AG08396 (cell line): ENCODE data around the gene RABL2B.

Source experiments
- DNase-seq: peaks from one replicate; pipeline ENCODE4 v3.0.0; 2012; ENCODE audit warnings: low spot score, mixed read lengths

RABL2B gene

GRCh38 chr22:50738649-50739227 is 44.7 kb downstream of the RABL2B start:
- DNase-seq: no peak

DNA sequence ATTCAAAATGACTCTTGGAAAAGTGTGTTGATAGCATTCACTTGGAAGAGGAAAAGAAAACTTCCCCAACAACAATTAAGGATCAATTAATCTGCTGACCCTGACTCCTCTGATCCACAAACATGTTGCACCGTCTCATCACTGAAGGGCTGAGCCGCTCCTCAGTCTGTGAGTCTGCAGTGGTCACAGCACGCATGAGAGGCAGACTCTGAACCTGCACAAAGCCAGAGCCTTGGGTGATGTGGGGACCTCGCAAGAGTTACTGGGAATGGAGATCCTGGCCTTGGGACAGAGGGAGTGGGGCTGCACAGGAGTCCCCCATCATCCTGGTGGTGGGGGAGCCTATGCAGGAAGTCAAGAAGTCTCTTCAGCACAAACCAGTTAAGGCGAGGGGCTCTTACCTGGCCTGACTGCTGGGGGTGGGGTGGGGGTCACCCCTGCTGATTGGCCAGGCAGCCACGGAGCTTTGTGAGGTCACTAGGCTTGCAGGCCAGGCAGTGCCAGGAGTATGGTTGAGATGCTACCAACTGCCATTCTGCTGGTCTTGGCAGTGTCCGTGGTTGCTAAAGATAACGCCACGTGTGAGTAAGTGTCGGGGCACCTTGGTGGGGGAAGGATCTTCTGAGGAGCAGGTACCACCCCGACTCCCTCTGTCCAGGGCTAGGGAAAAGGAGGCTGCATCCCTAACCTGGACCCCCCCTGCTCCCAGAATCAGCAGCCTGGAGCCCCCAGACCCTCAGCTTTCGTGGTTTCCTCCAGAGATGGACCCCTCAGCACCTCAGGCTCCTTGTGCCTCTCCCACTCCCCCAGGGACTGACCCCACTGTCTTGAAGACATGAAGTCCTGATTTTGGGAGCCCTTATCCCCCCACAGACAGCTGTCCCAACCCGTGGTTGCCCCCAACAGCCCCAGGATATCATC is 45.4 kb downstream of the RABL2B start, which contains the start of gene ACR:
TSS of gene ACR (plus strand) at position 477 of the 921 bp plus-strand sequence. CDS start at position 509, 32 bp downstream.
- DNase-seq: no peak

DNA sequence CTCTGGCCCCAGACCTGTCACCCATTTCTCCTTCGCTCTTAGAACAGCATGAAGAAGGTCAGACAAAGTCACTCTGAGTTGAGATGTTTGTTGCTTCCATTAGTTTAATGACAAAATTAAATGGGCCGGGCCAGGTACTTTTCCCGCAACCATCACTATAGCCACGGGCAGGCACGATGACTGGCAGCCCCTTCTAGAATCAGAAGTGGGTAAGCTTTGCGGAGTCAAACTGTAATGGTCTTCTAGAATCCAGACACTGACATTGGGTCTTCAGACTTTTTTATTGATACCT is 47.8 kb downstream of the RABL2B start:
- DNase-seq: no peak

DNA sequence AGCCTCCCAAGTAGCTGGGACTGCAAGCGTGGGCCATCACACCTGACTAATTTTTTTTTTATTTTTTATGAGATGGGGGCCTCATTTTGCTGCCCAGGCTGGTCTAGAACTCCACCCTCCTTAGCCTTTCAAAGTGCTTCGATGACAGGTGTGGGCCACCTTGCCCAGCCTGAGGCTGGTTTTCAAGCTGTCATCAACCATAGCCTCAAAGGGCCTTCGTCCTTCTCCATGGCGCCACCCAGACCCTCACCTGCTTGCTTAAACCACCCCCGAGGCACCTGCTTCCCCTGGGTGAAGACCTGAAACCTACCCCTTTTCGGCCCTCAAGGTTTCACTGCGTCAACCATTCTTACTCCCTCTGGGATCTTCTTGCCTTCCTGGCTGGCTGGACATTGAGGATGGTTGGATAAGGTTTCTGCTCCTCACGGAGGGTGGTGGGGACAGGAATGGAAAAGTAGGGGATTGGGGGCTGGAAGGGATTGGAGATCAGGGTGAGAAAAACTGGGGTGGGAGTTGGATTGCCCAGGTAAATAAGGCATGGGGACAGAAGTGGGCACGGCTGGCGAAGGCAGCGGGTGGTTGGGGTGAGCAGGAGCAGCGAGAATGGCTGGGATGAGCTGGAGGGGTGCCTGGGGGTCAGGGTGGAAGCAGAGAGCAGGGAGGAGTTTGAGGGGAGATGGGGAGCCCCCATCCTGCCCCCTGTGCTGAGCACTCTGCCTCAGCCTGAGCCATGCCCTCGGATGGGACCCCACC is 48.3 kb downstream of the RABL2B start:
- DNase-seq: no peak

- no peak for DNase-seq
Measured at GRCh38 chr22:50734343-50734771, 49.1 kb downstream of the RABL2B start.

DNA sequence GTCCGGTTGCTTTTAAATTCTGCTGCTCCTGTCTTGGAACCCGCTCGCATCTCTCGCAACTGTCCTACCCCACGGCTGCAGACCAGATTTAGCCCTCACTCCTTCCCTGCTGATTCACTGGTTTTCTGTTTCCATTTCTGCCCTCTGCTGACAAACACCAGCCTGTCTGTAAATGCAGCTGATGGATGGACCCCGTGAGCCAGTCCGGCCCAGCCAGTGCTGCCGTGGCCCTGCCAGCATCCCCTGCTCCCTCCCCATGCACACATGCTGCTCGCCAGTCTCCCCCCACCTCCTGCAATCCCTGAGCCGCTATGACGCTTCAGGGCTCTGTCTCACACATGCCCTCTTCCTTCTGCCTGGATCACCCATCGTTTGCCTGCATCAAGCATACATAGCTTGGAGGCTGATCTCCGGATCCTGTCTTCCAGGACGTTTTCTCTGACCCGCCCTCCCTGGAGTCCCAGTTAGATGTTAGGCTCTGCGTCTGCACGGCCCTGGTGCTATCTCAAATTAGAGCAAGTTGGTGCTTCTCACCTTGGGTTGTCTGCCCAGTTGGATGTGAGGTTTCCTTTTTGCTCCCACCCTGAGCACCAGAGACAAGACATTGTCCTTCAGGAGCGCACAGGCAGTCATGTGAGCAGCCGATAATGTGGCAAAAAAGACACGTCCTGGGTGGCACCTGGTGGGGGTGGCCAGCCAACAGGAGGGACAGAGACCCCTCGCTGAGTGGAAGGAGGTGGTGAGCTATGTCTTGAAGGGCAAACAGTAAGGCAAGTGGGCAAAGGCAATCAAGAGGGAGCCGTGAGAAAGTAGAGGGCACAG is 49.7 kb downstream of the RABL2B start:
- peak; percentile 80 for DNase-seq

DNA sequence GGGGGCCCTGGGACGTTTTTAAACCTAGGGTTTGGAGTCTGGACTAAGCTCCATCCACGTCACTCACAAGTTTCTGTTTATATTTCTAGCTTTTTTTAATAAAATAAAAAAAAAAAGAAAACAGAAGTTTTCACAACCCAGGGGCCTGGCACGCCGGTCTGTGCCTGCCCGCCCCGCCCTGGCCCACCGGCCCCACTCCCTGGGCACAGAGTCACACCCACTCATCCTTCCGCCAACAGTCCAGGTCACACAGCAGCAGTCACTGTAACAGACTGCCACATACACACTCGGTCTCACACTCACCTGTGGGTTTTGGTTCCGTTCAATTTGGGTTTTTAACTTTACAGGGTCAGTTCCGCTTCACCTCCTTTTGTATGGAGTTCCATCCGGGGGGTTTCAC is 50.8 kb downstream of the RABL2B start:
- no peak for DNase-seq

DNA sequence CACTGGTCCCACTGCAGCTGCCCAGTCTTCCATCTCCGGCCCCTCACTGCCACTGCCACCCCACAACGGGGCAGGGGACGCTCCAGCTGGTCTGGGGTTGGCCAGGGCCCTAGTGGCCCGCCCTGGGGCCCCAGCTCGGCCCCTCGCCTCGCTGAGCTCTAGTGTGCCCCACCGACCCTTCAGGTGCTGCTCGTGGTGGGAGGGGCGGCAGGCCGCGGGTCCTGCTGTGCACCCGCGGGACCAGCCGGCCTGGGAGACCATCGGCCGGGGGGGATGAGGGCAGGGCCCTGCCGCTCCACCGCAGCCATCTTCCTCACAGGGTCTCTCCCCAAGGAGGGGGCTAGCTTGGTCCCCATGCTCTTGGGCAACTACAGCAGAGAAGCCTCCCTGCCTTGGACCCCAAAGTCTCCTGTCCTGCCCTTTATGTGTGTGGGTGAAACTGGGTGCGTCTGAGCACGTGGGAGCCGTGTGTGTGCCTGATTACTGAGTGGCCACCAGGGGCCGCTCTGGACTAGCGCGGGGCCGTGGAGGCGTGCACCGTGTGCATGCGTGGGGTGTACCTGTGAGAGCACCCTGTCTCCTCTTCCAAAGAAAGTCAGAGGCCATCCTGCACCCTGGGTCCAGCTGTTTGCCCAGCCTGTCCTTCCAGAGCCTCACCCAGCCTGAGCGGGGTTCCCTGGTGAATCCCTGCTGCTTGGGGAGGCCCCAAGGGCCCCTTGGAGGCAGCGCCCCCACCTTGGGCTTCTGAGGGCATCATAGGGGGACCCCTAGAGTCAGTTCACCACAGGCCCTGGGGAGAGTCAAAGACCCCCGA is 51.4 kb downstream of the RABL2B start:
- peak; percentile 88 for DNase-seq

GRCh38 chr22:50730941-50731661 is 52.3 kb downstream of the RABL2B start:
- no peak for DNase-seq

DNA sequence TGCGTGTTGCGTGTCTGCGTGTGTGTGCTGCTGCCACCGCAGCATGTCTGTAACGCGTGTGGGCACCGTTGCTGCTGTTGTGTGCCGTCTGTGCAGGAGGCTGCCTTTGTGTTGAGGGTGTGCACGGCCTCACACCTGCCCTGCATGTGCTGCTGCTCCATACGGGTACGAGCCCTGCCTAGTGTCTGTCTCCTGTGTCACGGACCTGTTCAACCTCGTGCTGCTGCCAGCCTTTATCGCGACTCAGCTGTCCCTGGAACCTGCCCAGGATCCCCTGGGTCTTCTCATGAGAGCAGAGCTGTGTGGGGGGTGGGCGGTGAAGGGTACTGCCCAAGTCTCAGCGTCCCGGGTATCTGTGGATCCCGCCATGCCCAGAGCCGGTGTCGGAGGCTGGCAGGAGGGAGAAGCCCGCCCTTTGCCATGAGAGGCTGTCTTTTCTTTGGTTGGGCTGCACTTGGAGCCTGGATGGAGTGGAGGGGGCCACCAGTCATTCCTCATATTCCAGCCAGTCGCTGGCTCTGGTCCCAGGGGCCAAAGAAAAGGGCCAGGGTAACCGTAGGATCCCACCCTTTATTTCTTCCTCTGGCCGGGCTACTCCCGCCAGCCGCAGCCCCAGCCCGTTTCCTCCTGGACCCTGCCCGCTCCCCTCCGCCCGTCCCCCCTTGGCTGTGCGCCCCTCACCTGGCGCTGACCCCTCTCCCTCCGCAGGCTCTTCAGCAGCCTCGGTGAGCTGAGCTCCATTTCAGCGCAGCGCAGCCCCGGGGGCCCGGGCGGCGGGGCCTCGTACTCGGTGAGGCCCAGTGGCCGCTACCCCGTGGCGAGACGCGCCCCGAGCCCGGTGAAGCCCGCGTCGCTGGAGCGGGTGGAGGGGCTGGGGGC is 53.2 kb downstream of the RABL2B start:
- DNase-seq: no peak

GRCh38 chr22:50729391-50730012 is 53.9 kb downstream of the RABL2B start:
- no peak for DNase-seq

GRCh38 chr22:50728523-50728931 is 54.9 kb downstream of the RABL2B start:
- DNase-seq: no peak

DNA sequence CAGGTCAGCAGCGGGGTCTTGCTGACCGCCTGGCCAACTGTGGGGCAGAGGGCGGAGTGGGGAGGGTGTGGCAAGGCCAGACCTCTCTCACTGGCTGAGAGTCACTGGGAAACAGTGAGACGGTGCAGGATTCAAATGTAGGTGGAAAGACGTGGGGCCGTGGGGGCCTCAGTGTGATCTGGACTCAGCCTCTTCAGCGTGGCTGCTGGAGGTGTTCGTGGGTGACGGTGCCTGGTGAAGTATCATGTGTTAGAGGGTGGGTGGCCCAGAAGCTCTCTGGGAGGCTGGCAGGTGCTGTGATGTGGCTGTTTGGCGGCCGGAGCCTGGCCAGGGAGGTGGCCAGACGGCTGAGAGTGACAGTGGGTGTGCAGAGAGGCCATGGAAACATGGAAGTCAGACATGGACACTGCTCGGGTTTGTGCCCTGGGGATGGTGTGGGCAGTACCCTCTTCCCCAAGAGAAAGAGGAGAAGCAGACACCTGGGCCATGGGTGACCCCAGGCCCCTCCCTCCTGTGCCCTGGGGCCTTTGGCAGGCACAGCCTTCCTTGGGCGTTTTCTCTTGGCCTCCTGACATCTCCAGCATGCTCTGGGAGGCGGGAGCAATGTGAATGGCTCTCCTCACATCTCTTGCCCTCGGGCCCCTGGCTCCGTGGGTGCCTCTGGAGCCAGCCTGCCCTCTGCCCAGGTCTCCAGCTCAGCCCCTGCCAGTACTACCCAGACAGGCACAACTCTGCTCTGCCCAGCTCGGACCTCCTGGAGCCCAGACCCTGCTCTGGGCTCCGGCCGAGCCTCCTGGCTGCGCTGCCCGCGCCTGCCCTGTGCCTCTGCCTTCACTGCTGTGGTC is 55.5 kb downstream of the RABL2B start:
- no peak for DNase-seq

- DNase-seq: no peak
Measured at GRCh38 chr22:50726643-50727340, 56.6 kb downstream of the RABL2B start.

GRCh38 chr22:50725597-50725996 is 57.8 kb downstream of the RABL2B start:
- no peak for DNase-seq

- DNase-seq: no peak
Measured at GRCh38 chr22:50724616-50725015, 58.8 kb downstream of the RABL2B start.

- DNase-seq: no peak
Measured at GRCh38 chr22:50723991-50724390, 59.4 kb downstream of the RABL2B start.
